Stimulated activated CD4-positive, alpha-beta T cell treated with anti-CD3 and anti-CD28 coated beads, Interleukin-1b, Interleukin-23, amount 100 ng/mL, for 1 hour (primary cell): ENCODE data around the gene TMOD1.
"Not testable (repeated sequence)": the region's sequence is repeated elsewhere in the genome, so short reads cannot be mapped to it uniquely, and the experiment has no call there.

ENCODE experiments used
- DNase-seq, 2 donors: peaks; one replicate each; pipeline ENCODE4 v3.0.0-alpha.2; 2020; ENCODE audit warnings: low read depth in 2 of 2

Gene TMOD1

DNA sequence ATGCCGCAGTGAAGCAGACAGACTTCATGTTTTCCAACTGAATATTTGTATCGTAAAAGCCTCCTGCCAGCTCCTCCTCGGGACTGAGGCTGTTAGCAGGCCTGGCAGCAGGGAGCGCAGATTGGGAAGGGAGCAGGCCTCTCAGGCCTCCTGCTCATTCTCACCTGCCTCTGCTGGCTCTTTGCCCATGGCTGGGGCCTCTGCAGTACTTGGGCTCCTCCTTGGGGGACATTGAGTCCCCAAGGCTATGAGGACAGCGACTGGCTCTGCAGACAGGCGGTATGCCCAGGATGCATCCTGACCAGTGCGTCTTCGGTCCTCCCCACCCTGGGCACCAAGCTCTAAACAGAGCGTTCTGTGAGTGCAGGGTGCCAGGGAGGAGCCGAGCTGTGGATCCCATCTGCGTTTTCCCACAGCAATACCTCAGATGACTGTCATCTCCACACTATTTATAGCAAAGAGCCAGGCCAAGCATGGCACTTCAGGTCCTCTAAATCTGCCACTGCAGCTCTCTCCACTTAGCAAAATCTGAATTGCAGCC lies 93.0 kb downstream of the TMOD1 start:
- no peak for DNase-seq

DNA sequence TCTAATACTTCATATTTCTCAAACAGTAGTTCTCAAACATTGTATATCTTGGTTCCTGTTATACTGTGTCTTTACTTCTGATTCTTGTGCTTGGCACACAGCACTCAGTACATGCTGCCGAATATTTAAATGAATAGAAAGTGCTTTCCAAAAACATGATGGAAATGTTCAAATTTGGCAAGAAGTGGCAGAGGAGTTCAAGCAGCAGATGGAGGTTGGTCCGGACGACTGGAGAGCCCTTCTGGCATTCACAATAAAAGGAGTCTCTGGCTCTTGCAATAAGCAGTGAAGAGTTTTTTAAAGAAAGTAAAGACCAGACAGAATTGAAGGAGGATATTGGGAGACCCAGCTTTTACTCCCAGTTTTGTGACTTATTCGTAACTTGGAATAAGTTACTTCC lies 95.4 kb downstream of the TMOD1 start:
- no peak for DNase-seq

DNA sequence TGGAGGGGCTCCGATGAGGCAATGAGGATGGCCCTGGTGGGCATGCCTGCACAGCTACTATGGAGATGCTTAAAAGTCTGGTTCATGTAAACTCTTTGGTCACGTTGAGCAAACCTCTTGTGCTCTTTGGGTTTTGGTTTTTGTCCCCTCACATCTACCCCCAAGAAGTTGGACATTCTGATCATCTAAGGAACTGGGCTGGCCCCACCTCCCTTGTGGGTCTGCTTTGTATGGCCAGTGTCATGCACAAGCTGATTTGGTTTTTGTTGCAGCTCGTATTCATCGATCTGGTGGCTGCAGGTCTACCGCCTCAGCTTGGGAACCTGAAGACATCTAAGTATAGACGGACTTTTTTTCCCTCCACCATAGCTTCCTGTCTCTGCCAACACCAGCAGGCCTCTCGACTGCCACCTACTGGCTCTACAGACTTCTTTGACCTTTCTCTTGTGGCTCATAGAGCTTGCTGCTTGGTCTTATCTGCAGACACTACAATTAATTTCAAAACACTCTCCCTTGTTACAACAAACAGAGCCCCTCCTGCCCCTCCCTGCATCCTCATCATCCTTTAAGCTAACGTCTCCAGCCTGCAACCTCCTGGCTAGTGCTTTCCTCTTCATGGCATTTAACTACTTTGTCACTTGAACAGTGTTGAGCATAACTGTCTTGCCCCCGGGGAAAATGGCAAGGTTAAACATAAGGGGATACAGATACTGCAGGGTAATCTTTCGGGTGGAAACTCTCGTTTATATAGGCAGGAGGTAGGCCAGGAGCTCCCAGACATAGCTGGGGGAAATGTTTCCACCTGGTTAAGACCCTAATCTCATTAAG lies 97.2 kb downstream of the TMOD1 start:
- peak; percentile 36 to 39 for DNase-seq

DNA sequence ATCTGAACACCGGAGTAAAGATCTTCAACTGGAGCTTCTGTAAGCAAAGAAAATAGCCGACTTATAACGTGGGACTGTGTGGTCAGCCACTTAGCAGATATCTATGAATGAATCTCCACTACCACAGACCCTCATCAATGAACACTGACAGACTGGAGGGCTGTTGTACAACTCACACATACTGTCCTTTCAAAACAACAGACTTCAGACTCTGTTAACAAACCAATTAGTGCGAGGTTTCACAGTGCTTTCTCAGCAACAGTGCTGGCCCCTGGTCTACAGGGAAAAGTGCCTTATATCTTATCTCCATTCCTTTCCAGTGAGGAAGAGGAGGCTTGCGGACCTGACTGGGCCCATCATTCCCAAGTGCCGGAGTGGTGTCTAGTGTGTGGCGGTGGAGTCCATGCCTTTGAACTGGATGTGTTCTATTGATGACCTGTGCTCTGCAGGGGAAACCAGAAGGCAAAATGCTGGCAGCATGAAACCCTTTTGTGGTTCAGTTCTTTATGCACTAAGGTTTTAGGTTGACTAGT lies 97.9 kb downstream of the TMOD1 start:
- DNase-seq: no peak

DNA sequence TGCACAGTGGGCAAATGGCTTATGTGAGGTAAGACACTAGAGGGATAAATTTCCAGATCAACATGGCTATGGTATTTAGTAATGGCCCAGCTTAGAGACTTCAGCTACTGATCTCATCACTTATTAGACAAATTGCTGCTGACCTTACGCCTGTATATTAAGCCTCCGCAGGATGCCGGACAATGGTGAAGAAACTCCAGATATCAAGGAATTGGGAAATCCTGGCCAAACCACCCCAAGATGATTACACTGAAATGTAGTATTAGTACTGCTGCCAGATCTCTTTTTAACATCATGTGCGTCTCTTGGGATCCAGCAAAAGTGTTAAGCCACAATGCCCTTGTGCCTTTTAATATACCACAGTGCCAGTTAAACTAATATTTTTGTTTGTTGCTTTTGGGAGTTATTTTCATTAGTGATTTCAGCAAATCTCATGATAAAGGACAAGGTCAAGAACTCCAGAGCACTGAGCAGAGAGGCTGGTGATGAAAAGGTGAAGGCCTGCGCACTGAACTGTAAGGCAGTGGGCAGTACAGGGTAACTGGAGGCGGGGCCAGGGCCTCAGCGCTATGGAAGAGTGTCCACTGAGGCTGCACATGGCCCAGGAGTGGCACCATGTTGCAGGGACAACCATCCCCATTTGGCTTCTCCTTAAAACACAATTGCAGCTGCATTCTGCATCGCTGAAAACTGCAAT lies 99.2 kb downstream of the TMOD1 start:
- no peak for DNase-seq

DNA sequence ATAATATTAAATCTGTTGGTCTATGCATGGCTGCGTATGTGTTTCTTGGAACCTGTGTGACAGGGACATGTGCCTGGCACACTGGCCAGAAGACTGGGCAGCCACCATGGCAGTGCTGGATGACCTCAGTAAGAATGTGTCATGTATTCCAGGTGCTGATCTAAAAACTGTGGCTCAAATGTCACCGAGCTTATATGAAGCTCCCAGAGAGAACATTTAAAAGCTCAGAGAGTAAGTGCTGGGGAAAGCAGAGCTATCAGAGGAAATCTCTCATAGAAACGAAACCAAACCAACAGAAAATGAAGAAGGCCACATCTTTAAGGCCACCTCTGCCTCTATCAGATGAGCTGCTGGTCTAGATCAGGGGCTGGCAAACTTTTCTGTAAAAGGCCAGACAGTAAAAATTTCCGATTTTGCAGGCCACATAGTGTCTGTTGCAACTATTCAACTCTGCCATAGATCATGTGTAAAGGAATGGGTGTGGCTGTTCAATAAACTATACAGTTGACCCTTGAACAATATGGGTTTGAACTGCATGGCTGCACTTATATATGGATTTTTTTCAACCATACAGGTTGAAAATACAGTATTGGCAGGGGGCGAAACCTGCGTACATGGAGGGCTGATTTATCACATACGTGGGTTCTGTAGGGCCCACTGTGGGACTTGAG lies 99.9 kb downstream of the TMOD1 start:
- DNase-seq: no peak

DNA sequence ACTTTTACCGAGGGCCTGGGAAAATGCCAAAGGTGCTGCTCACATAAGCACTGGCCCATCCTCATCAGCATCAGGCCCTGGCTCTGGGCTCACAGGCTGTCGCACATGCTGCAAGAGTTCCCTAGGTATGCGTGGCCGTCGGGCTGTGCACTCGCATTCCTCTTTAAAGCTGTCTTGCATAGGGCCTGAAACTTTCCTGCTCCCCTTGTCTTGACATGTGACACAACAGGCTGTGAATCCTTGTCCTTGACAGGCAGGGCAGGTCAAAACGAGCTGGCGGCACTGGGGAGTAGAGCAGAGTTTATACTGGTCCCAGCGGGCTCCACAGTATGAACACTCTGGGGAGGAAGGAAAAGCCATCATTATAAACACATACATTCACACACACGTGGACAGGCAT lies 101.0 kb downstream of the TMOD1 start:
- no peak for DNase-seq

DNA sequence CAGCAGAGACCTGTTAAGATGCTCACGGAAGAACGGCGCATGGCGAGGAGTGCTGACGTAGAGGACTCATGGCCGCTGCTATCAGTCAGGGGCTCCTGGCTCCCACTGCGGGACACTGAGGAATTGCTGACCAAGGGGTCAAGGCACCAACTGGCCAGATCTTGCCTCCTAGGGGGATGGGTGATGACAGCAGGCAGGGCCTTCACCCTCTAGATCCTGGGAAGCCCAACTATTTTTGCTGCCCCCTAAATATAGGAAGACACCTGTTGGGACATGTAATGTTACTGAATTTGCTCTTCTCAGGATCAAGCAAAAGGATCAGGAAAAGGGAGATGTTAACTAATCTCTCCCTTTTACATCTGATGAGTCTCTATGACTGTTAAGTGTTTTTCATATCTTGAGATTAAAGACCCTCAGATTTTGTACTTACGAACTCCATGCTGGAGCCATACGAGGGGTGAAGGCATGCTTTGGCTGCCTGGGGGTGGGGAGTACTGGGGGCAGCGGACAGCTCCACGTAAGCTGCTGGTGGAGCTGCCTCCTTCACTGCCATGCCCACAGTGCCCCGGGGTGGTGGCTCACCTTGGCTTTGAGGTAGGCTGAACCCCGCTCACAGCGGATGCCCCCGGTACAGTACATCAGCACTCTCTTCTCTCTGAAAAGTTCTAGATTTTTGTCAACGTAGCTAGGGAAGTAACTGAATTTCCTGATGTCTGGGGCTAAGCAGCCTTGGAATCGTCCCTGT lies 103.6 kb downstream of the TMOD1 start:
- DNase-seq: no peak

DNA sequence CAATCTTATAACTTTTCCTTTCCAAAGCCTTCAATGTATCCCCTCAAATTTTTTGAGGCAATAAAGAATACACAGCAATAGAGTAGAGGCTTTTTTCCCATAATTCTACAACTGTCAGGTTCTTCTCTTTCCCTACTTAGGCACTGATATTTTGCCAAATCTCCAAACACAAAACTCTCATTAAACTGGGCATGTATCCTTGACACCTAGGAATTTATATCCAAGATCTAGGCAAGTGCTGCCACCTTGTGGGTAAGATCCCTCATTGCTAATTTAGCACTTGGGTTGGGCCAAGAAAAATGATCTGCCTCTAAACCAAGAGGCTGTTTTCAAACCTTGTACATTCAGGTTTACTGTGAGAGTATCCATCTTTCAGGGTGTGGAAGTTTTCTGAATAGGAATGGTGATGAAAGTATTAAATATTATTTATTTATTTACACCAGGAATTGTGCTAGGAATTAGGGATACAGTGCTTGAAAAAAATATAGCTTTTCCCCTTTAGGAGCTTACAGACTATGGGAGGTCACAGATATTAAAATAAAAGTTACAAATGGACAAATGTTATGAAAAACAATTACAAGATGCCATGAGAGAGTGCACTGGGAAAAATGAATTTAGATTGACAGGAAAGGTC lies 114.1 kb downstream of the TMOD1 start:
- DNase-seq: peak in 1 of 2 donors; percentile 24

DNA sequence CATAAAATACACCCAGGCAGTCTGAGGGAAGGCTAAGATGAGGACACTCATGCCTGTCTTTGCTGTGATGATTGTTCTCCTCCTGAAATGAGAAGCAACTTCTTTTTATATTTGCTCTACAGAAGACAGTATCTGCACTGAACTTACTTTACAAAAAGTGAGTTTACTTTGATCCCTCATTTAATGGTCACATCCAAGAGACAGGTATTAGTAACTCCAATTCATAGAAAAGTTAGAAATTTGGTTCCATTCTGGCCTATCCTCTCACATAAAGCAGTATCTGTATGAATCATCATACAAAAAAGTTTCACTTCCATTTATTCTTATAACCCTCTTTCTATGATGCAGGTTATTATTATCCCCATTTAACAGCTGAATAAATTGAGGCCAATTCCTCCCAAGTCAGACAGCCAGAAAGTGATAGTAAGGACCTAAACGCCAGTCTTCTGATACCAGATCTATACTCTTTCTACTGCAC lies 116.5 kb downstream of the TMOD1 start:
- no peak for DNase-seq

DNA sequence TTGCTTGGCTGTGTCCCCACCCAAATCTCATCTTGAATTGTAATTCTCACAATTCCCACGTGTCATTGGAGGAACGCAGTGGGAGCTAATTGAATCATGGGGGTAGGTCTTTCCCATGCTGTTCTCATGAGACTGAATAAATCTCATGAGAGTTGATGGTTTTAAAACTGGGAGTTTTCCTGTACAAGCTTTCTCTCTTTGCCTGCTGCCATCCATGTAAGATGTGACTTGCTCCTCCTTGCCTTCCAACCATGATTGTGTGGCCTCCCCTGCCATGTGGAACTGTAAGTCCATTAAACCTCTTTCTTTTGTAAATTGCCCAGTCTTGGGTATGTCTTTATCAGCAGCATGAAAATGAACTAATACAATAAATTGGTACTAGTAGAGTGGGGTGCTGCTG lies 118.6 kb downstream of the TMOD1 start:
- not testable (repeated sequence) for DNase-seq

DNA sequence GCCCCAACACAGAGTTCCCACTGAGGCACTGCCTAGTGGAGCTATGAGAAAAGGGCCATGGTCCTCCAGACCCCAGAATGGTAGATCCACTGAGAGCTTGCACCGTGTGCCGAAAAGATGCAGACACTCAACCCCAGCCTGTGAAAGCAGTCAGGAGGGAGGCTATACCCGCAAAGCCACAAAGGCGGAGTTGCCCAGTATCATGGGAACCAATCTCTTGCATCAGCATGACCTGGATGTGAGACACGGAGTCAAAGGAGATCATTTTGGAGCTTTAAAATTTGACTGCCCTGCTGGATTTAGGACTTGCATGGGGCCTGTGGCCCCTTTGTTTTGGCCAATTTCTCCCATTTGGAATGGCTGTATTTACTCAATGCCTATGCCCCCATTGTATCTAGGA lies 121.0 kb downstream of the TMOD1 start:
- DNase-seq: not testable (repeated sequence)

DNA sequence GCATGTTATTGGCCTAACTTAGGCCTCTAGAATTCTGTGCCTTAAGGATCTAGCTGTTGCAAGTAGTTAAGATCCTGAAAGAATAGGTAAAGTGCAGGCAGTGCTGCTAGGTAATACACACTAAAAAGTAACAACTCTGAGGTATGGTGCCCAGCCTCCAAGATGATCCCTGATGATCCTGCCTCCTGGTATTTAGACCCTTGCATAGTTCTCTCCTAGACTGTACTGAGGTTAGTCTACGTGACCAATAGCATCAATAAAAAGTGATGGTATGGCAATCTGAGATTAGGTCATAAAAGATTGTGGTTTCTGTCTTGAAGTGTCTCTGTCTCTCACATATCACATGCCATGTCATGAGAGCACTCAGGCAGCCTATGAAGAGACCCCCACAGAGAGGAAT lies 122.5 kb downstream of the TMOD1 start:
- DNase-seq: no peak

DNA sequence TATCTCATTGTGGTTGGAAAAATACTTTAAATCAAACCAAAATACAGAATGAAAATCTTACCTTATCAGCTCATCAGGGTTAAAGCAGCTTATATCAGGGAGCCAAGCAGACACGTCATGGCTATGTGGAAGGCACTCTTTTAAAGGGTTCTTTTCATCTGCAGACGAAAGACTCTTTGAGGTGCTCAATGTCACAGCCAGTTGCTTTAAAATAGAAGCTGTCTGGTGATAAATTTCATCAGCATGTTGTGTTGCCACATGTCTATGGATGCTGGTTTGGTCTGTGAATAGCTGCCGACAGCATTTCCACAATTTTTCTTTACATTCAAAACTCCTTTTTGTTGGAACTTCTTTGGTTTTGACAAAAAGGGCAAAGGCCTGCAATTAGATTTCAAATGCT lies 124.2 kb downstream of the TMOD1 start:
- no peak for DNase-seq

DNA sequence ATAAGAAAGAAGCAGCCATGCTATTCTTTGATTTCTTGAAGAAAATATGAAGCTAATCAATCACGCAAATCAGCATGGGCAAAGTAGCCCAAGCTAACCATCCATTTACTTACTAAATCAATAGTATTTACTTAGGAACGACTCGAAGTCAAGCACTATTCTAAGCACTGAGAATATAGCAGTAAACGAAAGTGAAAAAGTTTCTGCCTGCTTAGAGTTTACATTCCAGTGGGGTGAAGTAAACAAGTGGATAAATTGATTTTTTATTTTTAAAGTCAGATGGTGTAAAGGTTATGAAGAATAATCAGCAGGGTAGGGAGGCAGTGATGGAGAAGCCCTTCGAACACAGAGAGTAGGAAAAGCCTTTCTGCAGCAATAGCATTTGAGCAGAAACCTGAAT lies 126.2 kb downstream of the TMOD1 start:
- DNase-seq: no peak

DNA sequence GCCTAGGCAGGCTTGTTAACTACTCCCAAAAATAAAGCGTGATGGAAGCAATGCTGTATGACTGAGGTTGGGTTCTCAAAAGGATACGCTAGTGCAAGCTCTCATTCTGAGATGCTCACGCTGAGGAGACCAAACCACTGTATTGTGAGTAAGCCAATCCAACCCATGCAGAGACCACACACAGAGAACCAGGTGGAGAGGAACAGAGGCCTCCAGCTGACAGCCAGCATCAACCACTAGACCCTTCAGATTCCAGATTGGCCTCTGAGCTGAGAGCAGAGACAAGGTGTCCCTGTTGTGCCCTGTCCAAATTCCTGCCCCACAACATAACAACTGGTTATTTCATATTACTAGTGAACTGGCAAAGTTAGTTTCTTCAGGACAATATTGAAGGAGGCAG lies 127.2 kb downstream of the TMOD1 start:
- DNase-seq: no peak

DNA sequence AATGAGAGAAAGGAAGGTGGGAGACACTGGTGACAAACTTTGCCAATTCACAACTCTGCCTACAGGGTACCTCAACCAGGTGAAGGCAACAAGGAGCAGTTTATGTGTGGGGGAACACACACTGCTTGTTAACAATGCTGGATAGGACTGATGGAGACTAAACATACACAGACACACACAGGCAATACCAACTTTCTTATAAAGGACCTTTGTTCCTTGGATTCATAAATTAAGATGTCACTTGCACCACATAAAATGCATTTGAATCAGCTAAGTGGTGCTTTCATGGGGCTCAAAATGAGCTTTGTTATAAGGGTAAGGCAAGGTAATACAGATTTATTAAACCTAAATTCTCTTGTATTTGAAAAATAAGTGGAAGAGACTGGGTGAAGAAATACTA lies 127.7 kb downstream of the TMOD1 start:
- DNase-seq: no peak

DNA sequence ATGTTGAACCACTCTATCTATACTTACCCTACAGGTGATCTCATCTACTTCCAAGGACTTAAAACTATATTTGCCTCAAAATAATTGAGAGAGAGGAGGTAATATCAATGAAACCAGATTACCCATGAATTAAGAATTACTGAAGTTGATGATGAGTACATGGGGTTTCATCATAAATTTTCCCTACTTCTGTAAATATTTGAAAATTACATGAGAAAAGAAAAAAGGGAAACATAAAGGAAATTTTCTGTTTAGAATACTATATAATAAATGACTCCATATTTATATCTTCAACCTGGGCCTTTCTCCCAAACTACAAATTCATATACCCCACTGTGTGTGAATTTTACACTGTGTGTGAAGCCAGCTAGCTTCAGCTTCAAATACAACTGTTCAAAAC lies 129.1 kb downstream of the TMOD1 start:
- no peak for DNase-seq

DNA sequence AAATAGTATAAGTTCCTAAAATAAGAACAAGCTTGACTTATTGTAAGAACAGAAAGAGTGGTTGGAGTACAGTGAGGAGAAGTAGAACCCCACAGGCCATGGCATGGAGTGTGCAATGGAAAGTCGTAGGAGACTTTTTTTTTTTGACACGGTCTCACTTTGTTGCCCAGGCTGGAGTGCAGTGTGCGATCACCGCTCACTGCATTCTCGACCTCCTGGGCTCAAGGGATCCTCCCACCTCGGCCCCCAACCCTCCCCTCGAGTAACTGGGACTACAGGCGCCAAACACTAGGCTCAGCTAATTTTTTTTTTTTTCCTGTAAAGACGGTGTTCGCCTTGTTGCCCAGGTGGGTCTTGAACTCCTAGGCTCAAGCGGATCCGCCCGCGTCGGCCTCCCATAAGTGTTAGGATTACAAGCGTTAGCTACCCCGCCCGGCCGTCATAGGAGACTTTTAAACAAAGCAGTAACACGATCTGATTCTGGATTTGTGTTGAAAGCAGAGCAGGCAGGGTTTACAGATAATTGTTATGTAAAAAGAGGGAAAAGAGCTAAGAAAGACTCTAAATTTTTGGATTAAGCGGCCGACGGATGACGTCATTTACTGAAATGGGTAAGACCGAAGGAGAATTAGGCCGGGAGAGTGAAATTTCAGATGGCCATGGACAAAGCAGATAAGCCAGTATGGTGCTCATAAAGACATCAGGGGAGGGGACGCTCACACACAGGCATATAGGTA lies 130.9 kb downstream of the TMOD1 start:
- DNase-seq: no peak
